Measurements from ENCODE around the gene ZDHHC14.

- no peak for TF ChIP-seq SUZ12 (IDR thresholded peaks at IDR 0.05; ENCODE audit: extremely low read depth, insufficient read depth, insufficient read length)
- no peak for TF ChIP-seq YY1 (IDR thresholded peaks at IDR 0.05; ENCODE audit: insufficient read depth, insufficient read length)
- no peak for TF ChIP-seq ZNF274 (IDR thresholded peaks at IDR 0.05; ENCODE audit: low read depth, low read length)
Measured at GRCh38 chr6:157376706-157377230, 4.2 kb upstream of the ZDHHC14 start.
